Thoracic aorta (tissue), 2 donors: ENCODE results near the gene TENM4. TPM values are rescaled to one million over a fixed set of nuclear protein-coding genes. Genes with fewer than 3 reads are reported as not detected.

Experiments
- ATAC-seq: fragments of 150-250 bp; one replicate; pipeline ENCODE4 v1.8.0; 2017; ENCODE audit warnings: low read depth; ENCODE audit not compliant: insufficient number of reproducible peaks, low FRiP score
- DNase-seq: peaks from one replicate; pipeline ENCODE4 v3.0.0-alpha.2; 2020; ENCODE audit warnings: low spot score
- H3K27ac ChIP-seq, 2 donors: fragments of 200-600 bp; sonication (generic); 1 replicate in 1 of 2; 2 replicates in 1 of 2; pipeline ENCODE4 v1.5.1; 2016; ENCODE audit warnings: mild to moderate bottlenecking in 2 of 2, moderate library complexity in 2 of 2
- H3K27me3 ChIP-seq: fragments of 200-600 bp; sonication (generic); replicated peaks from 2 replicates; pipeline ENCODE4 v1.6.0; 2016; ENCODE audit warnings: mild to moderate bottlenecking; ENCODE audit not compliant: insufficient read depth
- H3K36me3 ChIP-seq: fragments of 200-600 bp; sonication (generic); one replicate; pipeline ENCODE4 v1.5.1; 2016
- H3K4me1 ChIP-seq, 2 donors: fragments of 200-600 bp; sonication (generic); 1 replicate in 1 of 2; 2 replicates in 1 of 2; pipeline versions ENCODE4 v1.5.1 to v1.6.0; 2016; ENCODE audit warnings: low read depth in 2 of 2, mild to moderate bottlenecking in 1 of 2; ENCODE audit not compliant: control insufficient read depth in 1 of 2
- H3K4me3 ChIP-seq: fragments of 200-600 bp; sonication (generic); 2 replicates; pipeline ENCODE4 v1.5.1; 2016; ENCODE audit warnings: mild to moderate bottlenecking
- H3K9me3 ChIP-seq: fragments of 200-600 bp; sonication (generic); 2 replicates; pipeline ENCODE4 v1.5.1; 2016
- CTCF ChIP-seq: fragments of 200-600 bp; sonication (generic); IDR thresholded peaks from one replicate; pipeline ENCODE4 v1.5.1; 2019; ENCODE audit warnings: antibody characterized with exemption
- total RNA-seq, 2 donors: library from RNA; depleted of rRNA; stranded (reverse); fragments of >200 nt; gene quantifications; one replicate each; pipeline versions ENCODE4 v1.1.0 to v1.2.3, GENCODE V29; 2016

Gene TENM4
- total RNA-seq, 2 donors from 2014 or later: 6.1 to 13.3 TPM

- no peak overlapping the region for H3K27ac ChIP-seq
- no peak overlapping the region for H3K4me3 ChIP-seq
- no peak for DNase-seq
- no peaks in the 10 kb centered on the region for H3K9me3 ChIP-seq
- no peak for ATAC-seq
- H3K27me3 ChIP-seq: no peaks in the 10 kb centered on the region
- H3K4me1 ChIP-seq: peaks cover 0 to 8% of the 10 kb centered on the region in 2 donors
- TF ChIP-seq CTCF: no peak
- no peaks in the 10 kb centered on the region for H3K36me3 ChIP-seq
These were observed 751.7 kb downstream of the TENM4 start for GRCh38 chr11:78689101-78689500.

- DNase-seq (no peak), ATAC-seq (no peak)
- H3K9me3 ChIP-seq: no peaks in the 10 kb centered on the region
- peaks cover 0 to 8% of the 10 kb centered on the region in 2 donors for H3K4me1 ChIP-seq
- no peak for TF ChIP-seq CTCF
- H3K4me3 ChIP-seq: no peak overlapping the region
- H3K27ac ChIP-seq: no peak overlapping the region
- H3K27me3 ChIP-seq: no peaks in the 10 kb centered on the region
- H3K36me3 ChIP-seq: no peaks in the 10 kb centered on the region
These were observed 752.4 kb downstream of the TENM4 start for GRCh38 chr11:78688460-78688859.

- ATAC-seq (no peak), DNase-seq (no peak)
- Histone ChIP-seq H3K4me1 (no peaks in the 10 kb centered on the region), H3K4me3 (no peak overlapping the region), H3K27me3 (no peaks in the 10 kb centered on the region), H3K9me3 (no peaks in the 10 kb centered on the region), H3K36me3 (no peaks in the 10 kb centered on the region), H3K27ac (no peak overlapping the region)
- no peak for TF ChIP-seq CTCF
These were observed 755.7 kb downstream of the TENM4 start for GRCh38 chr11:78685156-78685555.

GRCh38 chr11:78684377-78684776 lies 756.5 kb downstream of the TENM4 start:
- no peaks in the 10 kb centered on the region for H3K36me3 ChIP-seq
- no peaks in the 10 kb centered on the region for H3K27me3 ChIP-seq
- no peak for ATAC-seq
- no peak overlapping the region for H3K4me3 ChIP-seq
- H3K9me3 ChIP-seq: no peaks in the 10 kb centered on the region
- H3K27ac ChIP-seq: no peak overlapping the region
- TF ChIP-seq CTCF: no peak
- no peaks in the 10 kb centered on the region for H3K4me1 ChIP-seq
- no peak for DNase-seq

GRCh38 chr11:78683774-78684173 lies 757.1 kb downstream of the TENM4 start:
- no peaks in the 10 kb centered on the region for H3K9me3 ChIP-seq
- H3K27ac ChIP-seq: no peak overlapping the region
- no peak for TF ChIP-seq CTCF
- no peak for DNase-seq
- H3K27me3 ChIP-seq: no peaks in the 10 kb centered on the region
- no peak overlapping the region for H3K4me3 ChIP-seq
- no peaks in the 10 kb centered on the region for H3K4me1 ChIP-seq
- no peak for ATAC-seq
- no peaks in the 10 kb centered on the region for H3K36me3 ChIP-seq
